ENCODE measurements around the gene UQCRC2. TPM values are rescaled to one million over a fixed set of nuclear protein-coding genes. Genes with fewer than 3 reads are reported as not detected.

UQCRC2 gene
- total and polyA plus RNA-seq, 8 donors = 49.5 to 107 (median 93.7) TPM

DNA sequence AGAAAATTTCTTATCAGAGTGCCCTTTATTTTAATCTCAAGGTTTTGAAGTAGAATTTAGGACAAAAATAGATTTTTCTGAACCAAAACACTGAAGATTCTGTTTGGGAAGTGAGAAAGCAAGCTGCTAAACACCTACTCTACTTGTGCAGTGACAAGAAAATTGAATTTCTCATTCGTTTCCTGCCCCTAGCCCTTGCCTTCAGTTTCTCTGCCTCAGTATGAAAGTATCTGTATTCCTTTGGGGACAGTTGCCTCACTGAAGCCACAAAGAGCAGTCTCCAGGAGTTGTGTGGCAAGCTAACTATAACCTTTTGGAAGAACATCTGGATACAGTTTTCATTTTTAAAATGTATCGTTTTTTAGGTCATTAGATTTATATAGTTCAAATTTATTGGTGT lies 74.5 kb downstream of the UQCRC2 start:
- 57 to 77% methylated on average over 2 of the region's 2 CpGs for WGBS, 2 donors
- TF ChIP-seq, protein P1, sequence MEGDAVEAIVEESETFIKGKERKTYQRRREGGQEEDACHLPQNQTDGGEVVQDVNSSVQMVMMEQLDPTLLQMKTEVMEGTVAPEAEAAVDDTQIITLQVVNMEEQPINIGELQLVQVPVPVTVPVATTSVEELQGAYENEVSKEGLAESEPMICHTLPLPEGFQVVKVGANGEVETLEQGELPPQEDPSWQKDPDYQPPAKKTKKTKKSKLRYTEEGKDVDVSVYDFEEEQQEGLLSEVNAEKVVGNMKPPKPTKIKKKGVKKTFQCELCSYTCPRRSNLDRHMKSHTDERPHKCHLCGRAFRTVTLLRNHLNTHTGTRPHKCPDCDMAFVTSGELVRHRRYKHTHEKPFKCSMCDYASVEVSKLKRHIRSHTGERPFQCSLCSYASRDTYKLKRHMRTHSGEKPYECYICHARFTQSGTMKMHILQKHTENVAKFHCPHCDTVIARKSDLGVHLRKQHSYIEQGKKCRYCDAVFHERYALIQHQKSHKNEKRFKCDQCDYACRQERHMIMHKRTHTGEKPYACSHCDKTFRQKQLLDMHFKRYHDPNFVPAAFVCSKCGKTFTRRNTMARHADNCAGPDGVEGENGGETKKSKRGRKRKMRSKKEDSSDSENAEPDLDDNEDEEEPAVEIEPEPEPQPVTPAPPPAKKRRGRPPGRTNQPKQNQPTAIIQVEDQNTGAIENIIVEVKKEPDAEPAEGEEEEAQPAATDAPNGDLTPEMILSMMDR (IDR thresholded peaks at IDR 0.05) = no peak
- intact Hi-C loops (cut with DNase I) = no loop called here
- FAIRE-seq (no peak), ATAC-seq (no peak), DNase-seq (no peak)
- no peak overlapping the region for H3K27ac ChIP-seq
- H3K4me1 ChIP-seq = peaks cover 5 to 17% (median 9%) of the 10 kb centered on the region in 3 donors
- H3K27me3 ChIP-seq = no peaks in the 10 kb centered on the region
- no peaks in the 10 kb centered on the region for H3K36me3 ChIP-seq
- H3K4me3 ChIP-seq = no peak overlapping the region
- no peaks in the 10 kb centered on the region for H3K9me3 ChIP-seq

DNA sequence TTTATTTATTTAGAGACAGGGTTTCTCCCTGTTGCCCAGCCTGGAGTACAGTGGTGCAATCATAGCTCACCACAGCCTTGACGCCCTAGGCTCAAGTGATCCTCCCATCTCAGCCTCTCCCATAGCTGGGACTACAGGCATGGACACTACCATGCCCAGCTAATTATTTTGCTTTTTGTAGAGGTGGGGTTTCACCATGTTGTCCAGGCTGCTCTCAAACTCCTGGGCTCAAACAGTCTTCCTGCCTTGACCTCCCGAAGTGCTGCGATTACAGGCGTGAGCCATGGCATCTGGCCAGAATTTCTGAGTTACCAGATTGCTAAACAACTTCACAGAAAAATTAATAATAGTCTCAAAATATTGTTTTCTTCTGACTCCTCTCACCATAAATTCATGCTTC lies 76.5 kb downstream of the UQCRC2 start:
- 35 to 46% methylated on average over 4 of the region's 4 CpGs for WGBS, 2 donors
- Histone ChIP-seq H3K9me3 (no peaks in the 10 kb centered on the region), H3K27me3 (no peaks in the 10 kb centered on the region), H3K4me1 (peaks cover 5 to 17% (median 9%) of the 10 kb centered on the region in 3 donors), H3K4me3 (no peak overlapping the region), H3K36me3 (no peaks in the 10 kb centered on the region), H3K27ac (no peak overlapping the region)
- intact Hi-C loops (cut with DNase I) = no loop called here
- ATAC-seq (peak in 1 of 4 donors; percentile 13), FAIRE-seq (no peak), DNase-seq (no peak)
- TF ChIP-seq, protein P1 (IDR thresholded peaks at IDR 0.05) = no peak

DNA sequence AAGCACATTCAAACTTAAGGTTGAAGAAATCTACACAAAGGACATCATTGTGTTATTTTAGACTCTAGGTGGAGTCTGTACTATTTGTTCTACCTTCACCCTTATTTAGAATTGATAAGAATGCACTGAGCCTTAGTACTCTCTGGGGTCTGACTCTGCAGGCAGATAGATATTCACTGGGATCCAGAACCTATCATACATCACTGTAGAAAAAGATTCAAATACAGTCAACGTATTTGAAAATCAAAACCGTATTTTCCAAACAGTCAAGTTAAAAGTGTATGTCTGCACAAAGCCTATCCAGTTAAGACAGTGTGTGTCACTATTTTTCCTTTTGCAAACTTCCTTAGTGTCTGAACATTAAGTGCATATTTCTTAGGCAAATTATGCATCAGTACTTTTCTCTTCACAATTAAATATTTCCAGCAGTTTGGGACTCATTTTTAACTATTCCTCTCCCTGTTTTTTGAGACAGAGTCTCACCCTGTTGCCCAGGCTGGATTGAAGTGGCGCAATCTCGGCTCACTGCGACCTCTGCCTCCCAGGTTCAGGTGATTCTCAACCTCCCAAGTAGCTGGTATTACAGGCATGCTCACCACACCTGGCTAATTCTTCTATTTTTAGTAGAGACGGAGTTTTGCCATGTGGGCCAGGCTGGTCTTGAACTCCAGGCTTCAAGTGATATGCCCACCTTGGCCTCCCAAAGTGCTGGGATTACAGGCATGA lies 77.1 kb downstream of the UQCRC2 start:
- no peaks in the 10 kb centered on the region for H3K27me3 ChIP-seq
- no peaks in the 10 kb centered on the region for H3K36me3 ChIP-seq
- H3K27ac ChIP-seq = no peak overlapping the region
- TF ChIP-seq, protein P1 (IDR thresholded peaks at IDR 0.05) = no peak
- H3K4me1 ChIP-seq = peaks cover 5 to 17% (median 9%) of the 10 kb centered on the region in 3 donors
- H3K4me3 ChIP-seq = no peak overlapping the region
- H3K9me3 ChIP-seq = no peaks in the 10 kb centered on the region
- DNase-seq (no peak), ATAC-seq (peak in 3 of 4 donors; percentile 43 to 66 (median 55)), FAIRE-seq (no peak)
- intact Hi-C loops (cut with DNase I) = no loop called here
- 68% methylated on average over 6 of the region's 6 CpGs for WGBS, 2 donors

DNA sequence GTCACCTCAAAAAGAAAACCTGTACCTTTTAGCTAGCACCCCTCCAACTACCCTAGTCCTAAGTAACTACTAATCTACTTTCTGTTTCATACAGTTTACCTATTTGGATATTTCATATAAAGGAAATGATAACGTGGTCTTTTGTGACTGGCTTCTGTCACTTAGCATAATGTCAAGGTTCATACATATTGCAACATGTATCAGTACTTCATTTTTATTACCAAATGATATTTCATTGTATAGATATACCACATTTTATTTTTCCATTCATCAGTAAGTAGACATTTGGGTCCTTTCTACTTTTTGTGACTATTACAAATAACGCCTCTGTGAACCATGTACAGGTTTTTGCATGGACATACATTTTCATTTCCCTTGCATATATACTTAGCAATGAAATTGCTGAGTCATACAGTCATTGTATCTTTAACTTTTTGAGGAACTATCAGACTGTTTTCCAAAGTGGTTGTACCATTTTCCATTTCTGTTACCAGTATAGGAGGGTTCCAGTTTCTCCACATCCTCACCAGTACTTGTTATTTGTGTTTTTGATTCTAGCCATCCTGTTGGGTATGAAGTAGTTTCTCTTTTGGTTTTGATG lies 78.4 kb downstream of the UQCRC2 start:
- FAIRE-seq (no peak), DNase-seq (no peak), ATAC-seq (no peak)
- Histone ChIP-seq H3K4me1 (peaks cover 5 to 17% (median 9%) of the 10 kb centered on the region in 3 donors), H3K9me3 (no peaks in the 10 kb centered on the region), H3K4me3 (no peak overlapping the region), H3K36me3 (no peaks in the 10 kb centered on the region), H3K27me3 (no peaks in the 10 kb centered on the region), H3K27ac (no peak overlapping the region)
- TF ChIP-seq, protein P1 (IDR thresholded peaks at IDR 0.05) = no peak
- WGBS, 2 donors = 70 to 96% methylated on average over 2 of the region's 2 CpGs
- intact Hi-C loops (cut with DNase I) = no loop called here

Other genes starting within 250 kb of the UQCRC2 start
- 10 to 100 TPM; 21.5 to 78.7 (median 49.1) TPM for gene NPIPB4, start 95.6 kb upstream of the UQCRC2 start, total RNA-seq
- gene NPIPB4, start 95.6 kb upstream of the UQCRC2 start, polyA plus RNA-seq = 10 to 100 TPM; 20.4 to 22.9 TPM
- gene PDZD9, start 47.8 kb downstream of the UQCRC2 start, total RNA-seq = not detected
- not detected for gene PDZD9, start 47.8 kb downstream of the UQCRC2 start, polyA plus RNA-seq
- gene MOSMO, start 54.8 kb downstream of the UQCRC2 start, total RNA-seq = 1 to 10 TPM; 3.7 to 7.8 (median 4.8) TPM
- 1 to 10 TPM; 5.6 to 8.0 TPM for gene MOSMO, start 54.8 kb downstream of the UQCRC2 start, polyA plus RNA-seq
- gene VWA3A, start 139.2 kb downstream of the UQCRC2 start, total RNA-seq = under 1 TPM in 3 of 6 donors, not detected in 3; 0.06 to 0.24 (median 0.09) TPM
- gene VWA3A, start 139.2 kb downstream of the UQCRC2 start, polyA plus RNA-seq = under 1 TPM; 0.09 to 0.11 TPM
- gene SDR42E2, start 209.1 kb downstream of the UQCRC2 start, total RNA-seq = not detected
- under 1 TPM in 1 of 2 donors, not detected in 1; 0.07 TPM for gene SDR42E2, start 209.1 kb downstream of the UQCRC2 start, polyA plus RNA-seq